Activated naive CD8-positive, alpha-beta T cell treated with anti-CD3 and anti-CD28 coated beads, Interleukin-2, amount 50 U/mL, for 16 hours (primary cell): ENCODE results near the gene ANAPC5.
"Not testable (repeated sequence)": the region's sequence is repeated elsewhere in the genome, so short reads cannot be mapped to it uniquely, and the experiment has no call there.

Source experiments
- DNase-seq: peaks from one replicate; pipeline ENCODE4 v3.0.0-alpha.2; 2020; ENCODE audit warnings: low read depth, low spot score

Gene ANAPC5, protein sequence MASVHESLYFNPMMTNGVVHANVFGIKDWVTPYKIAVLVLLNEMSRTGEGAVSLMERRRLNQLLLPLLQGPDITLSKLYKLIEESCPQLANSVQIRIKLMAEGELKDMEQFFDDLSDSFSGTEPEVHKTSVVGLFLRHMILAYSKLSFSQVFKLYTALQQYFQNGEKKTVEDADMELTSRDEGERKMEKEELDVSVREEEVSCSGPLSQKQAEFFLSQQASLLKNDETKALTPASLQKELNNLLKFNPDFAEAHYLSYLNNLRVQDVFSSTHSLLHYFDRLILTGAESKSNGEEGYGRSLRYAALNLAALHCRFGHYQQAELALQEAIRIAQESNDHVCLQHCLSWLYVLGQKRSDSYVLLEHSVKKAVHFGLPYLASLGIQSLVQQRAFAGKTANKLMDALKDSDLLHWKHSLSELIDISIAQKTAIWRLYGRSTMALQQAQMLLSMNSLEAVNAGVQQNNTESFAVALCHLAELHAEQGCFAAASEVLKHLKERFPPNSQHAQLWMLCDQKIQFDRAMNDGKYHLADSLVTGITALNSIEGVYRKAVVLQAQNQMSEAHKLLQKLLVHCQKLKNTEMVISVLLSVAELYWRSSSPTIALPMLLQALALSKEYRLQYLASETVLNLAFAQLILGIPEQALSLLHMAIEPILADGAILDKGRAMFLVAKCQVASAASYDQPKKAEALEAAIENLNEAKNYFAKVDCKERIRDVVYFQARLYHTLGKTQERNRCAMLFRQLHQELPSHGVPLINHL

DNA sequence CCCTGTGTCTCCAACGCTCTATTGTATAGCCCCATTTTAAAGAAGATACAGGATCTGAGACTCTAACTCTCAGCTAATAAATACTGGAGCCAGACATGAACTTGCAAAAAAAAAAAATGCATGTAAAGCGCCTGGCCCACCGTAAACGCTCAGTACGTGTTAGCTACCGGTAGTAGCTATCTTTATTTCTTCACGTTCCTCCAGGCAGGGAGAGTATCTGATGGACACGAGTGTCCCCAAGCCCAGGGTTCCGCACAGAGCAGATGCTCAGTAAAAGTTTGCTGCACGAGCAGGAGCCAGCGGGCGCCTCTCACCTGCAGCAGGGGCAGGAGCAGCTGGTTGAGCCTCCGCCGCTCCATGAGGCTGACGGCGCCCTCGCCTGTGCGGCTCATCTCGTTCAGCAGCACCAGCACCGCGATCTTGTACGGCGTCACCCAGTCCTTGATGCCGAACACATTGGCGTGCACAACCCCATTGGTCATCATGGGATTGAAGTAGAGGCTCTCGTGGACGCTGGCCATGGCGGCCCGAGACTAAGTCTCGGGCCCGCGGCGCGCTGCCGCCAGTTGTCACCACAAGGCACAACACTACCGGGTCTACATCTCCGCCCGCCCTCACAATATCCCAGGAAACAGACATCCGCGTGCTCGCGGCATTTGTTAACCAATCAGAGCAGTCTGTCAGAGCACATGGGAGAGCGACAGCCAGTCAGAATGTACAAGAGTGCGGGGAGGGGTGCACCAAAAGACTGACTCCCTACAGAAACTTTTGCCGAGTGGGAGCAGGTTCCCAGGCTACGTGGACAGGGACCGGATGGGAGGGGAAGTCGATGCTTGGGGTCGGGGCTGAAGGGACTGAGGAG, at the start of gene ANAPC5:
TSS of gene ANAPC5 (minus strand) at position 592 of the 862 bp plus-strand sequence. CDS start at position 521, 71 bp downstream.
- DNase-seq: peak; percentile 79

DNA sequence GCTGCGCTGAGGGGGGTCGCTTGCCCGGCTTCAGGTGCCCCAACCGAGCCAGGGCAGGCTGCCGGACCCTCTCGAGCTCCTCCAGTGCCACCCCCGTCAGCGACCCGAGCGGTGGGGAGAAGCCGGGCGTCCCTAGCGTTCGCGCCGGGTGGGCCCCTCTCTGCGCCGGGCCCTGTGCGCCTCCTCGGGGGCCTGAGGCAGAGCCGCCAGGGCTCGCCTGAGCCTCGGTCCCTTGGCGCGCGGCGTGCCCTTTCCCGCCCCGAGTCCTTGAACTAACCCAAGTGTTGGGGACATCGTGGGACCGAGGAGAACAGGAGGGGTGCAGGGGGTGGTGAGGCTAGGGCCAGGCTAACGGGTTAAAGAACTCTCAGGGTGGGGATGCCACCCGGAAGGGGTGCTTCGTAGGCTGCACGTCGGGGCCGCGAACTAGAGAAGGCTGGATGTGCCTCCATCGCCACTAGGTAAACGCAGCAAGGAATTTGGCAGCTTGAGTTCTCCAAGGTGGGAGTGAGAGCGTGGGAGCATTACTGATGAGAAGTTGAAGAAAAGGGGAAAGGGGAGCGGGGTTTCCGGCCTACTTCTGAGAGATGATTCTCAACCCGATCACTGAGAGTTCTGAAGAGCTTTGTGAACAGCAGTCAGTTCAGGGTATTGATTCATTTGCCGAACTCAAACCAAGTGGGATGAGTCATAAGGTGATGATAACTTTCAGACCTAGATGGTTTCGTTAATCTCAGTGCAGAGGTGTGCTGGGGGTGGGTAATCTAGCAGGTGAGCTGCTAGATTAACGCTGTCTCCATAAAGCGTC, 48.3 kb upstream of the ANAPC5 start:
- peak; percentile 13 for DNase-seq

DNA sequence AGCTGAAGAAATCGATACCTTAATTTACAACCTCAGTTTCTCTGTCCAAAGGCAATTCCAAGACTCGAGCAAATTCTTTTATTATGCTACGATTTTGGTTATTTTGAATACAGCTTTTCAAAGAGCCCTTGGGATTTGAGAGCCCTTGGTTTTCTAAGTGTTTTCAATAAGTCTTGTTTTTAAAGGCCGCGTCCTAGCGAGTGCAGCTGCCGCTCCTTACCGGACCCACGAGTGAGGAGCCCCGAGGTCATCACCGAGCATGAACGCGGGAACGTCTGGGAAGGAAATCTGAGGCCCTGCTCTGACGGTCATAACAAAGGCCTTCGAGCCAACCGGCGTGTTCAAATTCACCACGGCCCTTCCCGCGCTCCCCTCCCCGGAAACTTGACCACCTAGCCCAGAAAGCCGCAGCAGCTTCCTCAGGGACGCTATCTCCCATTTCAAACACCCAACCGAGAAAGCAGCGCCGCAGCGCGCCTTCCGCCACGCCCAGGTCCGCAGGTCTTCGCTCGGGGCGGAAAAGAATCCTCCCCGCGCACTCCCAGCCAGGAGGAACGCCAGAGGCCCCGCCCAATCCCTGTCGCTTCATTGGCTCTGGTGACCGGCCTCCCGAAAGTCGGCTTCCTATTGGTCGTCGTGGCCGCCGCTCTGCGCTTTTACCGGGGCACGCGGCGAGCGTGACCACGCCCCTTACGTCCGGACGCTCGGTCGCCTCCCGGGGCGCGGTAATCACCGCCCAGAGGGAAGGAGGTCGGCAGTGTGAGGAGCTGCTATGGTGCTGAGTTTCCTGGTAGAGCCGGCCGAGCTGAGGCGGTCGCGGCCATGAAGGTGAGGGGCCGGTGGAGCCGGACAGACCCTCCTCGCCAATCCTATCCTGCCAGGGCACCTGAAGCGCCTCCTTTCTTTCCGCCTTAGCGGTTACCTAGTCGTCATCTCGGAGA, 47.5 kb upstream of the ANAPC5 start, which contains the start of gene RNF34:
TSS of gene RNF34 (plus strand) at position 728 of the 941 bp plus-strand sequence. CDS start at position 823, 95 bp downstream.
- DNase-seq: peak; percentile 95

DNA sequence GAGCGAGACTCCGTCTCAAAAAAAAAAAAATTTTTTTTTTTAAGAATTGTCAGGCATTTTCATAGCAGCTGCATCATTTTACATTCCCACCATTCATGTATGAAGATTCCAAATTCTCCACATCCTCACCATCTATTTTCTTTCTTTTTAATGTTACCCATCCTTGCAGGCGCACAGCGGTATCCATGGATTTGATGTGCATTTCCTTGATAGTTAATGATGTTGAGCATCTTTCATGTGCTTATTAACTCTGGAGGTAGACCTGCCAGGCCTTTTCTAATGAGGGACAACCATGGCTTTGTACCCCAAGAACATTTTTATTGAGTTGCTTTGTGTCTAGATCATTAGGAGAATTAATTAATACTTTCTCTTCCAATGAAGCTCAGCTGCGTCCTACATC, 46.1 kb upstream of the ANAPC5 start:
- DNase-seq: no peak

DNA sequence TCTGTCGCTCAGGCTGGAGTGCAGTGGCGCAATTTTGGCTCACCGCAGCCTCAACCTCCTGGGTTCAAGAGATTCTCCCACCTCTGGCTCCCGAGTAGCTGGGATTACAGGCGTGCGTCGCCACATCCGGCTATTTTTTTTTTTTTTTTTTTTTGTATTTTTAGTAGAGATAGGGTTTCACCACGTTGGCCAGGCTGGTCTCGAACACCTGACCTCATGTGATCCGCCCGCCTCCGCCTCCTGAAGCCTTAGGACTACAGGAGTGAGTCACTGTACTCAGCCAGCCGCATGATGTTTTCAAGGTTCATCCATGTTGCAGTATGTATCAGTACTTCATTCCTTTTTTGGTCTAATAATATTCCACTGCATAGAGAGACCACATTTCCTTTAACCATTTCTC, 45.3 kb upstream of the ANAPC5 start:
- DNase-seq: no peak

DNA sequence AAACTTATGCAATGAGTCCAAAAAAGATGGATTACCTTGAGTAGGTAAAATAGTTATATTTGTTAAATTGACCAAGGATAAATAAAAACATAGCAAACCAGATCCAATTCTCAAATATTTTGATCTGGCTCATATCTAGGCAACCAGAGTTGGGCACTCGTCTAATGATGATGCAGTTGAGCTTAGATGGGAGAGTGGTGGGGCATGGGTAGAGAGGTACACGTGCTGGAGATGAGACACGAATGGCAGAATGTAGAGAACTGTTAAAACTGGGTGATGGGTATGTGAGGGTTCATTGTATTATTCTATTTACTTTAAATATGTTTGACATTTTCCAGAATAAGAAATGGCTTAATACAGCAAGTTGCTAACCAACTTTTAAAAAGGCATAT, 40.1 kb upstream of the ANAPC5 start:
- no peak for DNase-seq

DNA sequence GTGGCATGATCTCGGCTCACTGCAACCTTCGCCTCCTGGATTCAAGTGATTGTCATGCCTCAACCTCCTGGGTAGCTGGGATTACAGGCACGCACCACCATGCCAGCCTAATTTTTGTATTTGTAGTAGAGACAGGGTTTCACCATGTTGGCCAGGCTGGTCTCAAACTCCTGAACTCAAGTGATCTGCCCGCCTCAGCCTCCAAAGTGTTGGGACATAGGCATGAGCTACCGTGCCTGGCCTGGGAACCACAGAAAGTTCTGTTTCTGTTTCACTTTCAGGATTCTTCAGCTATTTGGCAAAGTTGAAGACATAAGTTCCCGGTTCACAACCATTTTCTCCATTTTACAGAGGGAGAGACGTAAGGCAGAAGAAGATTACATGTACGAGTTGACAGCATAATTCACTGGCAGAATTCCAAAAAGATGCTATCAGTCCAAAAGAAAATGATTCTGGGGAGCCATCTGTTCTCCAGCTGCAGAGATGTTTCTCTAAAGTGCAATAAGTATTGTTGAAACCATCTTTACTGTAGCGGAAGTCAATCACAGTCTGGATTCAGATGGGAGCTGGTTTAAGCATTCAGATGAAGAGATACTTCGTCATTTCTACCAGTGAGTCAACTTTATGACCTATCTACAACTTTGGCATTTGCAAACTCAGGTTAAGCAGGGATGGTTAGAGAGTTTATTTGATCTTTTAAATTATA, 39.6 kb upstream of the ANAPC5 start:
- no peak for DNase-seq

DNA sequence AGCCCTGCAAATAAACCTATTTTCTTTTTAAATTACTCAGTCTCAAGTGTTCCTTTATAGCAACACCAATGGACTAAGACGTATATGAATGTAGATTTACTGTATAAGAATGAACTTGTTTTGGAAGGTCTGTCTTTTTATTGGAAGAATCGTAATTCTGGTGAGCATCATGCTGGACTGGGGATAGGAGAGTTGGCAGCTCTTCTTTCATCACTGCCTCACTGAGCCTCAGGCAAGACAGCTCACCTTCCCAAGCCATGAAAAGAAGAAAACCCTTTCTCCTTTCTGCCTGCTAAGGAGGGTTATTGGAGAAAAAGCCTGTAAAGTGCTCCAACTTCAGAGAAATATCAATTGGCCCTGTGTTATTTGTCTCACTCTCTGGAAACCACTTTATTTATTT, 38.6 kb upstream of the ANAPC5 start:
- no peak for DNase-seq

DNA sequence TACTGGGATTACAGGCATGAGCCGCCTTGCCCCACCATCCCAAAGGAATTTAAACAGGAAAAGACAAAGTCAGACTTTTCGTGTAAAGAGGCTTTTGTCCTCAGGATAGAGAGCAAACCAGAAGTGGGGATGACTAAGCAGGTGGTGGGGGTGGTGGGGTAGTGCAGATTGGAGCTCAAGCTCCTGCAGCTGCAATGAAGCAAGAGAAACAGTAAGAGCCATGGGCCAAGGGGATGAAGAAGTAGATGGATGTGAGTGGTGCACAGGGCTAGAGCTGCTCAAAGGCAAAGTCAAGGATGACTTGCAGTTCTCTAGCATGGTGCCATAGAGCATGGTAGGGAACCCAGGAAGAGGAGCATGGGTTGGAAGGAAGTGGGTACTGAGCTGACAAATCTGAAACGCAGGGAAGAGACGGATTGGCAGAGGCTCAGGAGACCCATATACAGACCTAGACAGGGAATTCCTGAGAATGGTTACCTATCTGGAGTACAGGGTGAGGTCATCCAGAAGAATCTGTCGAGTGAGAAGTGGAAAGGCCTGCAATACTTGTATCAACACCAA, 36.3 kb upstream of the ANAPC5 start:
- no peak for DNase-seq

DNA sequence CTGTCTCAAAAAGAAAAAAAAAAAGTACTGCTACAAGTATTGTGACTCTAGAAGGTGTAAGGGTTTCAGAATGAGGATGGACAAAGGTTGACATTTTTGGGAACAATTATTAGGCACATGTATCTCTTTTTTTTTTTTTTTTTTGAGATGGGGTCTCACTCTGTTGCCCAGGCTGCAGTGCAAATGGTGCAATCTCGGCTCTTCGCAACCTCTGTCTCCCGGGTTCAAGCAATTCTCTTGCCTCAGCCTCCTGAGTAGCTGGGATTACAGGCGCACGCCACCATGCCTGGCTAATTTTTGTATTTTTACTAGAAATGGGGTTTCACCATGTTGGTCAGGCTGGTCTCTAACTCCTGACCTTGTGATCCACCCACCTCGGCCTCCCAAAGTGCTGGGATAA, 32.7 kb upstream of the ANAPC5 start:
- not testable (repeated sequence) for DNase-seq

DNA sequence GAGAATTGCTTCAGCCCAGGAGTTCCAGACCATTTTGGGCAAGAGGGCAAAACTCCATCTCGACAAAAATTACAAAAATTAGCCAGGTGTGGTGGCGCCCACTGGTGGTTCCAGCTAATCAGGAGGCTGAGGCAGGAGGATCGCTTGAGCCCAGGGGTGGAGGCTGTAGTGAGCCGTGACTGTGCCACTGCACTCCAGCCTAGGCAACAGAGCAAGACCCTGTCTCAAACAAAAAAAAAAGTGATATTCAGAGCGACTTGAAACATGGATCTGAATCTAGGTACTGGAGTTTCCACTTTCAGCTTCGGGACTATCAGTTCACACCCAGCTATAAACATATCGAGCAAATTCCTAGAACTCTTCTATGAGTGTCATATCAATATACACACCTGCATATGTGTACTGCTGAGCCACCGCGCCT, 31.4 kb upstream of the ANAPC5 start:
- DNase-seq: no peak

DNA sequence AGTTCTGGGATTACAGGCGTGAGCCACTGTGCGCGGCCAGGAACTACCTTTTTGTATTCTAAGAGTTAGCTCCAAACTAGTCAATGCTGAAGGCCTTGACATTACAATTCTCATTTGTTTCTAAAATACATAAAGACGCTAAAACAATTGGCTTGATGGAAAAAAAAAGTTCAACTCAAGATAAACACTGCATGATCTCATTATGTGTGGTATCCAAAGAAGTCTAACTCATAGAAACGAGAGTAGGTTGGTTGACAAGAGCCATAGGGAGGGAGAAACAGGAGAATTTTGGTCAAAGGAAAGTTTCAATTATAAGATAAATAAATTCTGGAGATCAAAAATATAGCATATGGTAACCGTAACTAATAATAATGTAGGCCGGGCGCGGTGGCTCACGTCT, 27.7 kb upstream of the ANAPC5 start:
- no peak for DNase-seq

DNA sequence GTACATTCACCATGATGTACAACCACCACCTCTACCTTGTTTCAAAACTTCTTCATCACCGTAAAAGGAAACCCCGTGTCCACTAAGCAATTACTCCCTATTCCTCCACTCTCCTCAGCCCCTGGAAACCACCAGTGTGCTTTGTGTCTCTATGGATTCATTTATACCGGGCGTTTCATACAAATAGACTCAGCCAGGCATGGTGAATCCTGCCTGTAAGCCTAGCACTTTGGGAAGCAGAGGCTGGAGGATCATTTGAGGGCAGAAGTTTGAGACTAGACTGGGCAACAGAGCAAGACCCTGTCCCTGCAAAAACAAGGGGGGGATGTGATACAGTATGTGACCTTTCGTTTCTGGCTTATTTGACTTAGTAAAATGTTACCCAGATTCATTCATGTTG, 26.5 kb upstream of the ANAPC5 start:
- no peak for DNase-seq

DNA sequence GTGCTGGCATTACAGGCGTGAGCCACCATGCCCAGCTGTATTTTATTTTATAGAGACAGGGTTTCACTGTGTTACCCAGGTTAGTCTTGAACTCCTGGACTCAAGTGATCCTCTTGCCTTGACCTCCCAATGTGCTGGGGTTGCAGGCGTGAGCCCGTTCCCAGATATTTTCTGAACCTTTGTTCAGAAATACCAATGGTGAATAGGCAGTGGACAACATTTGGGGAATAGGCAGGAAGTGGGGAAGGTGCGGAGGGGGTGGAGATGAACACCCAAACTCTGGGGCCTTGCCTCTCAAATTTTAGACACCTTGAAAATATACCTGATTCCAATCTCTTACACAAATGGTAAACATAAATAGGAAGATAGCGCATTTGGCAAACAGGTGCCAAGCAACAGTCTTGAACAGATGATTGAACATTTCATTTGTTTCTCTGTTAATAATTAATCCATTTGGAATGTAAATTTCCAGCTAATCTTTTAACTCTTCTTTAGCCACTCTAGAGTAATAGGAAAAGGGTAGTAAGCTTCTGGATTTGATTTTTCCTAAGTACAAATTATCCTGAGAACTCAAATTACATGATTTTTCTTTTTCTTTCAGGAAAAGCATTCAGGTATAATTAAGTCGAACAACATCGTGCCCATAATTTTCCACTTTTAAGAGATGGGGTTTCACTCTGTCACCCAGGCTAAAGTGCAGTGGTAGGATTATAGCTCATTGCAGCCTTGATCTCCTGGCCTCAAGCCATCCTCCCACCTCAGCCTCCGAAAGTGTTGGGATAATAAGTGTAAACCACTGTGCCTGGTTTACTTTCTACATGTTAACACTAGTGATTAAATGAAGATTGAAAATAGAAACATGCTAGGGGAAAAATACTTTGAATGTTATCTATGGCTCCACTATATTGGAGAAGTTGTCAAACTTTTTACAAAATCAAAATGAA, 24.8 kb upstream of the ANAPC5 start:
- DNase-seq: no peak

DNA sequence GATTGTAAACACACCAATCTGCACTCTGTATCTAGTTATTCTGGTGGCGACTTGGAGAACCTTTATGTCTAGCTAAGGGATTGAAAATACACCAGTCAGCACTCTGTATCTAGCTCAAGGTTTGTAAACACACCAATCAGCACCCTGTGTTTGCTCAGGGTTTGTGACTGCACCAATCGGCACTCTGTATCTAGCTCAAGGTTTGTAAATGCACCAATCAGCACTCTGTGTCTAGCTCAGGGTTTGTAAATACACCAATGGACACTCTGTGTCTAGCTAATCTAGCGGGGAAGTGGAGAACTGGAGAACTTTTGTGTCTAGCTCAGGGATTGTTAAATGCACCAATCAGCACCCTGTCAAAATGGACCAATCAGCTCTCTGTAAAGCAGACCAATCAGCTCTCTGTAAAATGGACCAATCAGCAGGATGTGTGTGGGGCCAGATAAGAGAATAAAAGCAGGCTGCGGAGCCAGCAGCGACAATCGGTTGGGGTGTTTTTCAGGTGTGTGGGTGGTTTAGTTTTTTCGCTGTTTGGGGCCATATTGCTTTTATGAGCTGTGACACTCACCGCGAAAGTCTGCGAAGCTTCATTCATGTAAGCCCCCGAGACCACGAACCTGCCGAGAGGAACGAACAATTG, 22.9 kb upstream of the ANAPC5 start:
- DNase-seq: not testable (repeated sequence)

DNA sequence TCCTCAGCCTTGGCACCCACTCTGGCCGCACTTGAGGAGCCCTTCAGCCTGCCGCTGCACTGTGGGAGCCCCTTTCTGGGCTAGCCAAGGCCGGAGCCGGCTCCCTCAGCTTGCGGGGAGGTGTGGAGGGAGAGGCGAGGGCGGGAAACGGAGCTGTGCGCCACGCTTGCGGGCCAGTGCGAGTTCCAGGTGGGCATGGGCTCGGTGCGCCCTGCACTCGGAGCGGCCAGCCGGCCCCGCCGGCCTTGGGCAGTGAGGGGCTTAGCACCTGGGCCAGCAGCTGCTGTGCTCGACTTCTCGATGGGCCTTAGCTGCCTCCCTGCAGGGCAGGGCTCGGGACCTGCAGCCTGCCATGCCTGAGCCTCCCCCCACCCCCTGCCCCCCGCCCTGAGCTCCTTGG, 22.1 kb upstream of the ANAPC5 start:
- not testable (repeated sequence) for DNase-seq

DNA sequence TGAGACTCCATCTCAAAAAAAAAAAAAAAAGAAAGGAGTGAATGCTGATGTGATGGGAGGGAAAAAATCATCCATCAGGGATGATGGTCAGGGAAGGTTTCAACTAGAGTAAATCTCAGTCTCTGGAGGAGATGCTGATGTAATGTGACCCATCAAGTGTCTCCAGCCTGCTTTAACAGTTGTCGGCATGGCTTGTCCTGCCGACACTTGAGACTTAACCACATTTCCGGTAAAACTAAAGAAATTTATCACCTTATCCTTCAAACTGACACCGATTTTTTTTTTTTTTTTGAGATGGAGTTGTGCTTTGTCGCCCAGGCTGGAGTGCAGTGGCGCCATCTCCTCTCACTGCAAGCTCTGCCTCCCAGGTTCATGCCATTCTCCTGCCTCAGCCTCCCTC, 21.5 kb upstream of the ANAPC5 start:
- DNase-seq: no peak
